Measurements from ENCODE around the gene ARL16.

ARL16 gene, protein sequence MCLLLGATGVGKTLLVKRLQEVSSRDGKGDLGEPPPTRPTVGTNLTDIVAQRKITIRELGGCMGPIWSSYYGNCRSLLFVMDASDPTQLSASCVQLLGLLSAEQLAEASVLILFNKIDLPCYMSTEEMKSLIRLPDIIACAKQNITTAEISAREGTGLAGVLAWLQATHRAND

DNA sequence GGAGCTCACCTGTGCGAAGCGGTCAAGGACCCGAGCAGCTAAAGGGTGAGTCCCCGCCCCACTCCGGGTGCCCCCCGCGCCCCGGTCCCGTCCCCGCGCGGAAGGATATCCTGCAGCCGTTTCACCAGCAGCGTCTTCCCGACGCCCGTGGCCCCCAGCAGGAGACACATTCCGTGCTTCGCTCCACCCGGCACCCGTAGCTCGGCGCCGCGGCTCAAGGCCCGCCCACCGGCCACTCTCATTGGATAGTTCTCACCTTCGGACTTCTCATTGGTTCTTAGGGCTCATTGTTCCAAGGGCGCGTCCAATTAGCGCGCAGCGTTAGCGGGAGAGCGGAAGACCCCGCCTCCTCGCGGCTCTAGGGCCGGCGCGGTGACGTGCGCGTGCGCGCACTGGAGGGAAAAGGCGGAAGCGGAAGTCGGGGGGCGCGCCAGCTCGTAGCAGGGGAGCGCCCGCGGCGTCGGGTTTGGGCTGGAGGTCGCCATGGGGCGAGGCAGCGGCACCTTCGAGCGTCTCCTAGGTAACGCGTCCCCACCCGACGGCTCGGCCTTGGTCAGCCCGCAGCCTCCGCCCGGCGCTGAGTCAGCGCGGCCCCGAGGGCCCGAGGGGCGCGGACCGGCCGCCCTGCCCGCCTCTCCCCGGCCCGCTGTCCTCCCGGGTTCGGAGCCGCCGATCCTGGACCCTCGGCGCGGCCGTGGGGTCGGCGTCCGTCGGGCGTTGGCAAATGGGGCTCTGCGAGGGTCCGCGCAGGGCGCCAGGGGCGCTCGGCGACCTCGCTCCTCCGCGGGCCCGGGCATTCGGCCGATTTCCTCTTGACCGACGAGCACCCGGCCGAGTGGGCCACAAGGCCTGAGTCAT is at the start of gene ARL16, which contains the start of gene HGS:
TSS of gene ARL16 (minus strand) at position 214 of the 858 bp plus-strand sequence. CDS start at position 170, 44 bp downstream.
TSS of gene HGS (plus strand) at position 428 of the 858 bp plus-strand sequence. CDS start at position 484, 56 bp downstream.
- DNase-seq: peak; percentile 93

- no peak for DNase-seq
Observed at GRCh38 chr17:81727324-81728031, 43.9 kb upstream of the ARL16 start.

DNA sequence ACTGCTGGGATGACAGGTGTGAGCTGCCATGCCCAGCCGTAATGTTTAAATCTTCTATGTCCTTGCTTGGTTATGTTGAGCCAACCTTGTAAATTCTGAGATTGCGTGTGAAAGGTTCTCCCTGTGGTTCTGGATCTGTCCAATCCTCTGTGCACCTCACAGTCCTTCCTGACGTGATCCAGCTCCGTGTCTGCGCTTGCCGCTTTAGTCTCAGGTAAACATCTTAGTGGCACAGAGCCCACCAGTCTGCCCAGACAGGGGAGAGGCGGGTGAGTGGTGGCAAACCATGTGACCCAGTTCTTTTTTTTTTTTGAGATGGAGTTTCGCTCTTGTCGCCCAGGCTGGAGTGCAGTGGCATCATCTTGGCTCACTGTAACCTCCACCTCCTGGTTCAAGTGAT is 42.4 kb upstream of the ARL16 start:
- DNase-seq: no peak

DNA sequence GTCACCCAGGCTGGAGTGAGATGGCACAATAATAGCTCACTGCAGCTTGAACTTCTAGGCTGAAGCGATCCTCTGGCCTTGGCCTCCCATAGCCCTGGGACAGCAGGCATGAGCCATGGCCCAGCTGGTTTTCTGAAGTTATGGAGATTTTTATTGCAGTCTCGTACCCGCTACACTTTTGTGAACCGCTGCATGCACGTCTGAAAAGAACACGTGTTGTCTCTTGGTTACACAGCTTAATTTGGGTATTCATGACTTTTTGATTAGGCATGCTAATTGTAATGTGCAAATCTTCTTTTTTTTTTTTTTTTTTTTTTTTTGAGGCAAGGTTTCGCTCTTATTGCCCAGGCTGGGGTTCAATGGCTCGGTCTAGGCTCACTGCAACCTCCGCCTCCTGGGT is 41.8 kb upstream of the ARL16 start:
- no peak for DNase-seq

DNA sequence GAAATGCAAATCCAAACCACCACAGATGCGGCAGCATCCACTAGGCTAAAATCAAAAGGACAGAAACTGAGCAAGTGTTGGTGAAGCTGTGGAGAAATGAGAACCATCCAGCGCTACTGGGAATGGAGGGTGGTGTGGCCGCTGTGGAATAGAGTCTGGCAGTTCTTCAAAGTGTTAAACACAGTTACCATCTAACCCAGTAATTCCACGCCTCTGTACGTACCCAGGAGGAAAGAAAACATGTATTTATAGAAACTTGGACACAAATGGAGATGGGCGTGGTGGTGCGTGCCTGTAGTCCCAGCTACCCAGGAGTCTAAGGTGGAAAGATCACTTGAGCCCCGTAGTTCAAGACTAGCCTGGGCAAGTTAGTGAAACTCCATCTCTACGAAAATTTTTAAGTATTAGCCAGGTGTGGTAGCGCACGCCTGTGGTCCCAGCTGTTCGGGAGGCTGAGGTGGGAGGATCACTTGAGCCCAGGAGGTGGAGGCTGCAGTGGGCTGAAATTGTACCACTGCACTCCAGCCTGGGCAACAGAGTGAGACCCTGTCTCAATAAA is 40.1 kb upstream of the ARL16 start:
- no peak for DNase-seq

GRCh38 chr17:81722184-81723120 is 38.9 kb upstream of the ARL16 start:
- no peak for DNase-seq

DNA sequence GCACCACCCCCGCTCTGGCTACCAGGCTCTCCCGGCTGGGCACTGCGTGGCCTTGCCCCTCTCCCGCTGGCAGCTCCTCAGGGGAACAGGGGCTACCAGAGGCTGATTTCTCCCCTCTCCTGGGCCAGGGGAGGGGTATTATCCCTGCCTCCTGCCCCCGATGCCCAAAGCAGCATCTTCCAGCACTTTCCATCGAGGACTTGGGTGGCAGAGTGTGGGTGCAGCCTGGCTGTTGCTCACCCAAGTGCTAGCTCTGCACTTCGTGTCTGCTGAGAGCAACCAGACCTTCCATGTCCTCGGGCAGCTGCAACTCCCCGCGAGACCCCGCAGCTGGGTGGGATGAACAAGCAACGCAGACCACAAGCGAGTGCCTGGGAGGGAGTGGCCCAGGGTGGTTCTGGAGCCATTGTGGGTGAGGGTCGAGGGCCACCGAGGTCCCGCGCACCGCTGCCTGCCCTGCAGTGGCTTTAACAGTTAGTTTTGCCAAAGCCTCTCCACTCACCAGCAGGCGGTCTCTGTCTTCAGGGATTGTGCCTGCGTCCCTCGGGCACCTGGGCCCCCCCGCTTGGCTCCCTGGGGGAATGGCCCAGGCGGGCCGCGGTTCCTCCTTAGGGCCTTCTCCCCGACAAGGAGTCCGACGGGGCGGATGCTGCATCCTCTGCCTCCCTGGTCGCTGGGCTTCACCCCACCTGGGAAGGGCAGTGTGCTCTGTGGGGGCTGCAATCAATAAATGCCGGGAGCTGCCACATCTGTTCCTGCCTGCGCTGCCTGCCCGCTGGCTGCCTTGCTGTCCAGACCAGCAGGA is 36.9 kb upstream of the ARL16 start:
- no peak for DNase-seq

- no peak for DNase-seq
Observed at GRCh38 chr17:81719410-81720266, 36.0 kb upstream of the ARL16 start.

- no peak for DNase-seq
Observed at GRCh38 chr17:81717766-81718089, 34.1 kb upstream of the ARL16 start.

GRCh38 chr17:81717049-81717765 is 33.6 kb upstream of the ARL16 start:
- DNase-seq: no peak

GRCh38 chr17:81716674-81716996 is 33.0 kb upstream of the ARL16 start:
- no peak for DNase-seq

DNA sequence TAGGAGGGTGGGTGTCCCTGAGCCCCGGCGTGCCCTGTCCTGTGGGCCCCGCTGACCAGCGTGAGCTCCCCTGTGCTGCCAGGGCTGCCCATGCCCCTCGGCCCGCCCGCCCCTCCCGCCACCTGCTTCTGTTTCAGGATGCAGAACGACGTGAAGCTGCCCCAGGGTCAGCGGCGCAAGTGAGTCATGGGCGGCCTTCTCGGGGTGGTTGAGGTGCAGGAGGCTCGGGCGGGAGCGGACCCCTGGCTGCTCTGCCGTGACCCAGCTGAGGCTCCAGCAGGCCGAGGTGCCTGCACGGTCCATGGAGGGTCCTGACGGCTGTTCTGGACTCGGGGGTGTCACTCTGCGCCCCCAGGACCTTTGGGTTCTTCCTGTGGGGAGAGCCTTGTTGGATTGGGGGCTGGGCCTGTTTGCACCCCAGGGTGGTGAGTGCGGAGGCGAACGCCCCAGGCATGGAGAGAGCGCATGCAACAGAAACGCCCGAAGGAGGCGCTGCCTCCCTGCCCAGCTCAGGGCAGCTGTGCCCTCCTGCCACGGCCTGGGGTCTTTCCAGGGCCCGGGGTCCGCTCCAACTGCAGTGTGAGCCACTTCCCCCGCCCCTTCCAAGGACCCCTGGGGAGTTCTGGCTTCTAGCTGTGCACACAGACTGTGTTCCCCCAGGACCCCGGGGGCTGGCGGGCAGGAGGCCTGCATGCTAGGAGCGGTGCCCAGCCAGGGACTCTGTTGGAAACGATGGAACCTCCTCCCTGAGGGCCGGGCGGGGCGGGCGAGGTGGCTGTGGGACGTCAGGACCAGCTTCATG is 32.5 kb upstream of the ARL16 start:
- no peak for DNase-seq

DNA sequence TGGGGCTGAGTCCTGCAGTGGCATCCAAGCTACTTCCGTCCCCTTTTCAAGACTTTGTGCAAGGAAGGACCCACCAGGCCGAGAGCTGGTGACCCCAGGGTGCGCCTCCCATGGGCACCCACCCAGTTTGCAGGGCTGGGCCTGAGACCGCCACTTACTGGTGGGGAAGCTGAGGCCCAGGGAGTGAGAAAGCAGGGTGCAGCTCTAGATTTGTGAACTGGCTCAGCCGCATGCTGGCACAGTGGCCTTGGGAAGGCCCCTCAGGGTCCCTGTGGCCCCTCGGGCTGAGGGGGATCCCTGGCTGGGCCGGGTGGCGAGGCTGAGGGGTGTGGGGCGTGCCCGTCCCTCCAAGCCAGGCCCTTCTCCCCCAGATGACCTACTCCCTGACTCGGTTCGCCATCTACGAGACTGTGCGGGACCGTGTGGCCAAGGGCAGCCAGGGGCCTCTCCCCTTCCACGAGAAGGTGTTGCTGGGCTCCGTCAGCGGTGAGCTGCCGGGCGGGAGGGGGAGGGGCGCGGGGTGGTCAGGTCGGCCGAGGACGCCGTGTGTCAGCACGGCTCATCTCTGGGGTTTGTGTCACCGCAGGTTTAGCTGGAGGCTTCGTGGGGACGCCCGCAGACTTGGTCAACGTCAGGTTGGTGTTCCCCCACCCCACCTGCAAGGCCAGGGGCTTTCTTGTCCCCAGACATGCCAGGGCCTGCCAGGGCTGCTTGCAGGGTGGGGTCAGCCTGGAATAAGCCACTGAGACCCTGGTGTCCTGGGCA is 31.7 kb upstream of the ARL16 start:
- DNase-seq: no peak

DNA sequence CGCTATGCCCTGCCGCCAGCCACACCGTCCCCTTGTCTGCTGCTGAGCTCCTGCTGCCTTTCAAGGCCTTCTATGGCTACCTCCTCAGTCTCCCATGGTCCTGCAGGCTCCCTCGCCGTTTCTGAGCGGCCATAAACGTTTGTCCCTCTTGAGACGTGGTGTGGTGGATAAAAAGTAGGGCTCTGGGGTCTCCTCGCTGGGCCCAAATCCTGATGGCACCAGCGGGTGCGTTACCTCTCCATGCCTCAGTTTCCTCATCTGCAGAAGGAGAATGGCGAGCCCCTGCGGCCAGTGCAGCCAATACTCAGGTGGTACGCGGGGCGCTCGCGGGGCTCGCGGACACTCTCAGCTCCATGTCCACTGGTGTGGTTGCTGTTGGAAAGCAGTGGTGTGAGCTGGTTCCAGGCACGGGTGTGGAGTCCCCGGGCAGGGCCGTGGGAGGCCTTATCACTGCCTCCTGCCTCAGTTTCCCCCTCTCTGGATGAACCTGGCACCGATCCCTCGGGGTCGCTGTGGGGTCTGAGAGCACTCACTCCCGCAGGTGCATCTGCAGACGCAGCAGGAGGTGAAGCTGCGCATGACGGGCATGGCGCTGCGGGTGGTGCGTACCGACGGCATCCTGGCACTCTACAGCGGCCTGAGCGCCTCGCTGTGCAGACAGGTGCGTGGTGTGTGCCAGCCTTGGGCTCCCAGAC is 31.0 kb upstream of the ARL16 start:
- DNase-seq: no peak

- DNase-seq: no peak
Observed at GRCh38 chr17:81713556-81714411, 30.2 kb upstream of the ARL16 start.

GRCh38 chr17:81713004-81713555 is 29.5 kb upstream of the ARL16 start:
- DNase-seq: no peak

Measured in GF-D8 (cell line).